ENCODE data around the gene DPP9.

DPP9 gene

DNA sequence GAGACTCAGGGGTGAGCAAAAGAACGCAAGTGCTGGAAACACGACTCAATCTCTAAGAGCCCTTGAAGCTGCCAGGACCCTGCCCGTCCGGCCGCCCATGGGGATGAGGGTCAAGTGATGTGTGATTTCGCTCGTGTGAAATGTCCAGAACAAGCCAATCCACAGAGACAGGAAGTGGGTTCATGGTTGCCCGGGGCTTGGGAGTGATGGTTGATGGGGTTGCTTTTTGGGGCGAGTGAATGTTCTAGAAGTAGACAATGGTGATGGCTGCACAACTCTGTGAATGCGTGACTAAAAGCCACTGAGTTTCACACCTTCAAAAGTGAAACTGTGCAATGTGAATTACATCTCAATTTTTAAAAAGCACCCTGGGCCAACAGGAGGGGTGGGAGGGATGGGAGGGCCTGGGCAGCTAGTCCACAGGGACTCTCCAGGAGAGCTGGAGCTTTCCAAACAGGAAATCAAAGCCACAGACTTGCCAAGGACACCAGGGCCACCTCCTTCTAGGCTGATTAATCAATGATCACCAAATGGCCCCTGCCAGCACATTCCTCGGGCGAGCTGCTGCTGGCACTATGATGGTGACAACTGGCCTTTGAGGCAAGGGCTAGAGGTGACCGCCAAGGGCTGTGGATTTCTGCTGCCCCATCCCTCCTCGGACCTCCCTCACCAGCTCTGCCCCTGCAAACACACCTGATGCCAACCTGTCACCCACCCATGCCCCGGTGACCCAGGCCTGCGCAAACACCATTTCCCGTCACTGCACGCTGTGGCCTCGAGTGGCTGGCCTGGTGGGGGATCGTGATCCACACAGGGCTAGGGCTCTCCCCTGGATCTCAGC, 14.0 kb downstream of the DPP9 start:
- no peak for DNase-seq (ENCODE audit: low read depth)

DNA sequence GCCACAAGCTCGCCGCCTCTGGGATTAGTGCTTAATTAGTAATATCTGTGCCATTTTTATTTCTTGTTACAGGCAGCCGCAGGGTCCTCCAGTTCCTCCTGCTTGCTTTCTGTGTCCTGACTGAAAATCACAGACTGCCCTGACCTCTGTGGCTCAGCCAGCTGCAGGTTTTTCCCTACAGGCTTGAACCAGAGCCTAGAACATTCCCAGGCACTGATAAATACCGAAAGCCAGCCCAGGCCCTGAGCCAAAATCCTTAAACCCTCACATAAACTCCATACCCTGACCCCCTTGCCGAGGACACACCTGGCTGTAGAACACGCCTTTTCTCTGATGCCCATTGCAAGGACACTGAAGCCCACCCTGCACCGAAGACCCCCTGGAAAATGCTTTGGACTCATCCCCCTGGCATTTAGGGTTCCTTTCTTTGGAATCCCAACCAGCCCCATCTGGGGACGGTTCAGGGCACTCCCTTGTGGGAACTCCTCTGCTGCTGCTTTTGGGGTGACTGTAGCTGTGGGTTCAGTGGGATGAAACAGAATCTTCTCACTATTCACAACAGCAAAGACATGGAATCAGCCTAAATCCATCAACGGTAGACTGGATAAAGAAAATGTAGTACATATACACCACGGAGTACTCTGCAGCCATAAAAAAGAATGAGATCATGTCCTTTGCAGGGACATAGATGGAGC, 15.5 kb downstream of the DPP9 start:
- no peak for DNase-seq (ENCODE audit: low read depth)

DNA sequence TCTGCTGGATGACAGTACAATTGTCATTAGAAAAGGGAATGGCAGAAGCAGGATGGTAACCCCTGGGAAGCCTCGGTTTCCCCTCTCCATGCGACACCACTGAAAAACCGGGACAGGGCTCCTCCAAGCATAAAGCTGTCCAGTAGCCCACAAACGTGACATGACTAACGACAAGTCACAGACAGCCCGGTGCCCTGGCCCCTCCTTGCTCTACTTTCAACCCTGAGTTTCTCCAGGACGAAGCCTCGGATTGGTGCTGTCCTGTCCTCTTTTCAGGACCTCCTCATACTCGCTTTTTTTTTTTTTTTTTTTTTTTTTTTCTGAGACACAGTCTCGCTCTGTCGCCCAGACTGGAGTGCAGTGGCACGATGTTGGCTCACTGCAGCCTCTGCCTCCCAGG, 16.3 kb downstream of the DPP9 start:
- DNase-seq (ENCODE audit: low read depth) = no peak

- DNase-seq (ENCODE audit: low read depth) = no peak
These were observed 18.1 kb downstream of the DPP9 start for GRCh38 chr19:4705413-4706131.

- DNase-seq (ENCODE audit: low read depth) = no peak
These were observed 19.3 kb downstream of the DPP9 start for GRCh38 chr19:4704317-4704673.

GRCh38 chr19:4703671-4704316, 19.8 kb downstream of the DPP9 start:
- DNase-seq (ENCODE audit: low read depth) = no peak

DNA sequence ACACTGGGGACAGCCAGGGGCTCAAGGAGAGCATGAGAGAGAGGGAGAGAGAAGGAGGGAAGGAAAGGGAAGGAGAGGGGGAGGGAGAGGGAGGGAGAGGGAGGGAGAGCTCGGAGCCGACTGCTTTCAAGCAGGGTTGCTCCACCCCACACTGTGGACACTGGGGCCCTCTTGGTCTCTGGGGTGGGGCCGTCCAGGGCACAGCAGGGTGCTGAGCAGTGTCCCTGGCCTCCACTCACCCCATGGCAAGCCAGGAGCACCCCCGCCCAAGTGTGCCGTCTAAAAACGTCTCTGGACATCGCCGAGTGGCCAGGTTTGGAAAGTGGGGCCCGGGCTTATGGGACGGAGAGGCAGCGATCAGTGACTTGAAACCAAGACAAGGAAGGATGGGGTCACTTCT, 20.9 kb downstream of the DPP9 start:
- no peak for DNase-seq (ENCODE audit: low read depth)

- no peak for DNase-seq (ENCODE audit: low read depth)
These were observed 22.1 kb downstream of the DPP9 start for GRCh38 chr19:4701557-4701956.

GRCh38 chr19:4700693-4700970, 23.0 kb downstream of the DPP9 start:
- DNase-seq (ENCODE audit: low read depth) = no peak

GRCh38 chr19:4699826-4700692, 23.6 kb downstream of the DPP9 start:
- no peak for DNase-seq (ENCODE audit: low read depth)

DNA sequence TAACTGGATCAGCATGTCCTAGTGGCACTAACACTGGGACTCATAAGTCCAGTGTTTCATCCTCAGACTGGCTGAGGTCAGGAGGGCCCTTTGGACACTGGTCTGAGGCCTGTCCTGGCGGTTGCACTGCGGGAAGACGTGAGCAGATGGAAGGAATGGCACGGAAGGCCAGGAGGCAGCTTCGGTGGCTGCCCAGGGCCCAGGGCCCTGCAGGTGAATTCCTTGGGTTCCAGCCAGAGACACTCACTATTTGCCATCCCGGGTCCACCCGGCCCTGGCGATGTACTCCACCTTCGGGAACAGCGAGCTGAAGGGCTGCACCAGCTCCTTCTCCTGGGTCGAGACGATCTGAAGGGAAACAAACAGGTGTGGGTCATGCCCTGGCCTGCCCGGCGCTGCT, 26.3 kb downstream of the DPP9 start:
- no peak for DNase-seq (ENCODE audit: low read depth)

DNA sequence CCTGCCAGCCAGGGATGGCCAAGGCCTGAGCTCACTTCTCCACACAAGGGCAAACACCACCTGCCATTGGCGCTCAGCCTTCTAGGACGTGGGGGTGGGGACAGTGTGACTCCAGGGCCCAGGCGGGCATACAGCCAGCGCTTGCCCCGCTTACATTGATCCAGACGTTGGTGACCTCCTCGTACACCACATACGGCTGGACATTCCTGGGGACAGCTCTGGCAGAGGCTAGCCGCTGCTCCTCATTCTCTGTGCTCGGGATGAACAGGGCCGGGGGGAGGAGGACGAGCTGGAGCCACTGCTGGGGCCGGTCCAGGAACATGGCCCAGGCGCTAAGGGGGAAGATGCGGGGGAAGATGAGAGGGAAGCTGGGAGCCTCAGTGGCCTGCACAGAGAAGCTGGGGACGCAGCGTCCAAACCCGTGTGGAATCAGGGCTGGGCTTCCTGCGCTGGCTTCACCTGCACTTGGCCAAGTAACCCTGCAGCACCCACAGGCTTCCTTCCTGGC, 28.4 kb downstream of the DPP9 start:
- DNase-seq (ENCODE audit: low read depth) = no peak

DNA sequence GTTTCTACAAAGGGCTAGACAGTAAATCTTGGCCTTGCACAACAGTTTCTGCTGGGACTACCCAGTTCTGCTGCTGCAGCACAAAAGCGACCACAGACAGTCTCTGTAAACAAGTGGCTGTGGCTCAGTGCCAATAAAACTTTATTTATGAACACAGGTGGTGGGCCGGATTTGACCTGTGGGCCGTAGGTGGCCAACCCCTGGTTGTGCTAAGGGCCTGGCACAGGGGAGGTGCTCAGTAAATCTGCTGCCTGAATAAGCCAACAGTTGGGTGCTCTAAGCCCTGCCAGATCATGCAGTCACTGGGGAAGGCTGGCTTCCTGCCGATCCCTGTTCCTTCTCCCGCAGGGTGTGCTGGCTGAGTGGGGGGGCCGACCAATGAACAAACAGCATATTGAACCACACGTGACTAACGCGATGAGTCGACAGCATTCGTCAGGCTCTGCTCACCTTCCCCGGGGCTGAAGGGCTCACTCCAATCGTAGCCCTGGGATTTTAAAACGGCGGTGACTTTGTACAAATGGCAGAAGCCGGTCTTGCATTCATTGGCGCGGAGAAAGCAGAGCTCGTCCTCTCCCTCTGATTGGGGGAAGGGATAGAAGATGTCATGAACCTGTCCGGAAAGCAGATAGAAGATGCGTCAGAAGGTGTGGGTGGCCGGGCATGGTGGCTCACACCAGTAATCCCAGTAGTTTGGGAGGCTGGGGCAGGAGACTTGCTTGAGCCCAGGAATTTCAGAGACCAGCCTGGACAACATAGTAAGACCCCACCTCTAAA, 29.2 kb downstream of the DPP9 start:
- no peak for DNase-seq (ENCODE audit: low read depth)

DNA sequence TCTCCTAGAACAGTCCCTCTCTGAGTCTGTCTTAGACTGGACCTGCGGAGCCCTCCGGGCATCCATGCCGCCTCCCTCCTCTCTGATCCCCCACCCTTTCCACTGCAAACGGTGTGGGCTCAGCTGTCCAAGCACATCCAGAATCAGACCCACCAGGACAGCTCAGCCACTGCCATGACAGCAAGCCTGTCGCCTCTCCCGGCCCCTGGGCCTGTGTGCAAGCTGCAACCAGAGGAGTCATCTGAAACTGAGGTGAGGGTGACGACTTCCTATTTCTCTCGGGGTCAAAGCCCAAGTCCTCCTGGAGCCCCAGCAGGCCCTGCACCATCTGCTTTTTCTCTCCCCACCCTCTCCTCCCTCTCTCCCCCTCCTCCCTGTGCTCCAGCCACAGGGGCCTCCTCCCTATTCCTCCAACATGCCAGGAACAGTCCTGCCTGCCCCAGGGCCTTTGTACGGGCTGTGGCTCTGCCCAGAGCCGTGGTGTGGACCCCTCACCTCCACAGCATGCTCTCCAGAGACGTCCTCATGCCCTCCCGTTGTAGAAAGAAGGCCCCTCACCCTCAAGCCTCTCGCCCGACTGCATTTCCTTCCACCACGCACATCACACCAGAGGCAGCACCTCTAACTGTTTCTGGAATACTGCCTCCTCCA, 30.0 kb downstream of the DPP9 start:
- DNase-seq (ENCODE audit: low read depth) = no peak

DNA sequence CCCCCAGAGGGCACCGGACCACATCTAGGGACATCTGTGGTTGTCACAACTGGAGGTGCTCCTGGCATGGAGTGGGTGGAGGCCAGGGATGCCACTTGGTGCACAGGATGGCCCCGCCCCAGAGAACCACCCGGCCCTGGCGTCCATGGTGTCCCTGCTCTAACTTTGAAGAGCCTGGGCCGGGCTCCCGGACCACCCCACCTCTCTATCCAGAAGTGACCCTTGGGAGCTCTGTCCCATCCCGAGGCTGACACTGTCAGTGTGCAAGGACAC, 30.6 kb downstream of the DPP9 start:
- DNase-seq (ENCODE audit: low read depth) = no peak

- DNase-seq (ENCODE audit: low read depth) = no peak
These were observed 31.2 kb downstream of the DPP9 start for GRCh38 chr19:4692251-4693077.

GRCh38 chr19:4691373-4691772, 32.3 kb downstream of the DPP9 start:
- DNase-seq (ENCODE audit: low read depth) = no peak

GRCh38 chr19:4690361-4690760, 33.3 kb downstream of the DPP9 start:
- DNase-seq (ENCODE audit: low read depth) = no peak

DNA sequence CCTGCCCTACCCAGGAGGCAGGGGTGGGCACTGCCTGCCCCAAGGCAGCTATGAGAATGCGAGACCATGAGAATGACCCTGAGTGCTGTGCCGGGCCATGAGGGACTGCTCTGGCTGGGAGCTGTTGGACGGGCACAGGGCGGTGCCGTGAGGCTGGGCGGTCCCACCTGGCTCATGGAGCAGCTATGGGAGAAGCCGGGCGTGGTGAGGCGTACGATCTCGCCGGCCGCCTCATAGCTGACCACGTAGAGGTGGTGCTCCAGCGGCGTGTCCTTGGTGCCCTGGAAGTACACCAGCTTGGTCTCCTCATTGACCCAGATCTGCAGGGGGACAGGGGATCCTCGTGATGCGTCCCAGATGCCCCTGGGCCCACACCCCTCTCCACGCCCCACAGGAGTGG, 34.2 kb downstream of the DPP9 start:
- no peak for DNase-seq (ENCODE audit: low read depth)

DNA sequence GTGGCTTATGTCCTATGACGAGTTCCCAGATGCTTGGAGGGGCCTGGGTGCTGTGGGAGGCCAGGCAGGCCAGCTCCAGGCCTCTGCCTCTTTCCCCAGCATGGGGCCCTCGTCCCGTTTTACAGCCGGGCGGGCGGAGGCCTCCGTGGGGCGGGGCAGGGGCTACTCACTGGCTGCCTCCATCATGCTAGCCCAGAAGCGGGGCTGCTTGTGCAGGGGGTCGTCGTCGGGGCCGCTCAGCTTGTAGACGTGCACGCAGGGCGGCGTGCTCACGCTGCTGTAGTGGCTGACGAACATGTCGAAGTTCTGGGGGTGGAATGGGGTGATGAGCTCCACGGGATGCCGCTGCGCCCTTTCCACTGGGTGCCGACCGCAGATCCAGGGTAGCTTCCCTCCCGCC, 35.1 kb downstream of the DPP9 start:
- no peak for DNase-seq (ENCODE audit: low read depth)

Data from activated T-cell treated with anti-CD3 and anti-CD28 coated beads for 1 hour (primary cell).